ENCODE results near the gene FAM180B. TPM values are rescaled to one million over a fixed set of nuclear protein-coding genes. Genes with fewer than 3 reads are reported as not detected.

Gene FAM180B
- total RNA-seq, 1 experiment from 2014 or later = 0.28 TPM

DNA sequence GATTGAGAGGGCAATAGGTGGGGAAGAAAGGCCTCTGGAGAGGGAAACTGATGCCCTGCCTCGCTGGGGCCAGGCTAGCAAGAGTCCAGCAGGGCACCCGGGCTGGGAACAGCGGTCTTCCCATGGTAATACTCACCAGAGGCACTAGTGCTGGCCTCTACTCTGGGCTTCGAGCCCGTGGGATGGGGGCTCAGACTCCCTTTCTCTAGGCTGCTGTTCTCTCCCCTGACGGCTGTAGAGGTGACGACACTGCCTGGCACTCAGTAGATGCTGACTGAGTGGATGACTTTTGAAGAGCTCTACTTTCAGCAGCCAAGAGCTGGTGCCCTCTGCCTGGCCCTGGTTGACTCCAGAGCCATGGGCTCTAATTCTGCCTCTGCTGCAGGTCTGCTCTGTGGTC is 8.6 kb downstream of the FAM180B start:
- Mint-ChIP-seq H3K4me3 (peak overlapping the region; percentile 78), H3K36me3 (no peaks in the 10 kb centered on the region), H3K4me1 (peaks cover 34% of the 10 kb centered on the region), H3K27ac (no peak overlapping the region), H3K27me3 (ENCODE audit: low read depth) (peaks cover 58% of the 10 kb centered on the region), H3K9me3 (no peaks in the 10 kb centered on the region)
- ChIA-PET POLR2A (interaction anchor here (0.6 to 1.1 kb wide), 3 partner anchors 10 to 470 kb away, joined by 3 read pairs; no protein-coding TSS in a partner anchor), CTCF (interaction anchor here (0.8 to 2.4 kb wide), 4 partner anchors 8 to 183 kb away, joined by 3 to 9 read pairs (median 4); no protein-coding TSS in a partner anchor)
- DNase-seq (ENCODE audit: low spot score) (no peak), ATAC-seq (no peak)
- no peak for TF ChIP-seq NFE2L1 (CRISPR knock-in tag; IDR thresholded peaks at IDR 0.05)
- no peak for TF ChIP-seq ZNF671 (CRISPR knock-in tag; IDR thresholded peaks at IDR 0.05)
- TF ChIP-seq, protein P1, sequence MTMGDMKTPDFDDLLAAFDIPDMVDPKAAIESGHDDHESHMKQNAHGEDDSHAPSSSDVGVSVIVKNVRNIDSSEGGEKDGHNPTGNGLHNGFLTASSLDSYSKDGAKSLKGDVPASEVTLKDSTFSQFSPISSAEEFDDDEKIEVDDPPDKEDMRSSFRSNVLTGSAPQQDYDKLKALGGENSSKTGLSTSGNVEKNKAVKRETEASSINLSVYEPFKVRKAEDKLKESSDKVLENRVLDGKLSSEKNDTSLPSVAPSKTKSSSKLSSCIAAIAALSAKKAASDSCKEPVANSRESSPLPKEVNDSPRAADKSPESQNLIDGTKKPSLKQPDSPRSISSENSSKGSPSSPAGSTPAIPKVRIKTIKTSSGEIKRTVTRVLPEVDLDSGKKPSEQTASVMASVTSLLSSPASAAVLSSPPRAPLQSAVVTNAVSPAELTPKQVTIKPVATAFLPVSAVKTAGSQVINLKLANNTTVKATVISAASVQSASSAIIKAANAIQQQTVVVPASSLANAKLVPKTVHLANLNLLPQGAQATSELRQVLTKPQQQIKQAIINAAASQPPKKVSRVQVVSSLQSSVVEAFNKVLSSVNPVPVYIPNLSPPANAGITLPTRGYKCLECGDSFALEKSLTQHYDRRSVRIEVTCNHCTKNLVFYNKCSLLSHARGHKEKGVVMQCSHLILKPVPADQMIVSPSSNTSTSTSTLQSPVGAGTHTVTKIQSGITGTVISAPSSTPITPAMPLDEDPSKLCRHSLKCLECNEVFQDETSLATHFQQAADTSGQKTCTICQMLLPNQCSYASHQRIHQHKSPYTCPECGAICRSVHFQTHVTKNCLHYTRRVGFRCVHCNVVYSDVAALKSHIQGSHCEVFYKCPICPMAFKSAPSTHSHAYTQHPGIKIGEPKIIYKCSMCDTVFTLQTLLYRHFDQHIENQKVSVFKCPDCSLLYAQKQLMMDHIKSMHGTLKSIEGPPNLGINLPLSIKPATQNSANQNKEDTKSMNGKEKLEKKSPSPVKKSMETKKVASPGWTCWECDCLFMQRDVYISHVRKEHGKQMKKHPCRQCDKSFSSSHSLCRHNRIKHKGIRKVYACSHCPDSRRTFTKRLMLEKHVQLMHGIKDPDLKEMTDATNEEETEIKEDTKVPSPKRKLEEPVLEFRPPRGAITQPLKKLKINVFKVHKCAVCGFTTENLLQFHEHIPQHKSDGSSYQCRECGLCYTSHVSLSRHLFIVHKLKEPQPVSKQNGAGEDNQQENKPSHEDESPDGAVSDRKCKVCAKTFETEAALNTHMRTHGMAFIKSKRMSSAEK (CRISPR knock-in tag; IDR thresholded peaks at IDR 0.05; ENCODE audit: borderline replicate concordance) = no peak
- TF ChIP-seq, protein P2, sequence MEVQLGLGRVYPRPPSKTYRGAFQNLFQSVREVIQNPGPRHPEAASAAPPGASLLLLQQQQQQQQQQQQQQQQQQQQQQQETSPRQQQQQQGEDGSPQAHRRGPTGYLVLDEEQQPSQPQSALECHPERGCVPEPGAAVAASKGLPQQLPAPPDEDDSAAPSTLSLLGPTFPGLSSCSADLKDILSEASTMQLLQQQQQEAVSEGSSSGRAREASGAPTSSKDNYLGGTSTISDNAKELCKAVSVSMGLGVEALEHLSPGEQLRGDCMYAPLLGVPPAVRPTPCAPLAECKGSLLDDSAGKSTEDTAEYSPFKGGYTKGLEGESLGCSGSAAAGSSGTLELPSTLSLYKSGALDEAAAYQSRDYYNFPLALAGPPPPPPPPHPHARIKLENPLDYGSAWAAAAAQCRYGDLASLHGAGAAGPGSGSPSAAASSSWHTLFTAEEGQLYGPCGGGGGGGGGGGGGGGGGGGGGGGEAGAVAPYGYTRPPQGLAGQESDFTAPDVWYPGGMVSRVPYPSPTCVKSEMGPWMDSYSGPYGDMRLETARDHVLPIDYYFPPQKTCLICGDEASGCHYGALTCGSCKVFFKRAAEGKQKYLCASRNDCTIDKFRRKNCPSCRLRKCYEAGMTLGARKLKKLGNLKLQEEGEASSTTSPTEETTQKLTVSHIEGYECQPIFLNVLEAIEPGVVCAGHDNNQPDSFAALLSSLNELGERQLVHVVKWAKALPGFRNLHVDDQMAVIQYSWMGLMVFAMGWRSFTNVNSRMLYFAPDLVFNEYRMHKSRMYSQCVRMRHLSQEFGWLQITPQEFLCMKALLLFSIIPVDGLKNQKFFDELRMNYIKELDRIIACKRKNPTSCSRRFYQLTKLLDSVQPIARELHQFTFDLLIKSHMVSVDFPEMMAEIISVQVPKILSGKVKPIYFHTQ (CRISPR knock-in tag; IDR thresholded peaks at IDR 0.05) = no peak
- TF ChIP-seq, protein P3, sequence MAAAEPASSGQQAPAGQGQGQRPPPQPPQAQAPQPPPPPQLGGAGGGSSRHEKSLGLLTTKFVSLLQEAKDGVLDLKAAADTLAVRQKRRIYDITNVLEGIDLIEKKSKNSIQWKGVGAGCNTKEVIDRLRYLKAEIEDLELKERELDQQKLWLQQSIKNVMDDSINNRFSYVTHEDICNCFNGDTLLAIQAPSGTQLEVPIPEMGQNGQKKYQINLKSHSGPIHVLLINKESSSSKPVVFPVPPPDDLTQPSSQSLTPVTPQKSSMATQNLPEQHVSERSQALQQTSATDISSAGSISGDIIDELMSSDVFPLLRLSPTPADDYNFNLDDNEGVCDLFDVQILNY (CRISPR knock-in tag; IDR thresholded peaks at IDR 0.05) = no peak
- TF ChIP-seq NR1H2 (CRISPR knock-in tag; IDR thresholded peaks at IDR 0.05) = no peak
- TF ChIP-seq, protein P4, sequence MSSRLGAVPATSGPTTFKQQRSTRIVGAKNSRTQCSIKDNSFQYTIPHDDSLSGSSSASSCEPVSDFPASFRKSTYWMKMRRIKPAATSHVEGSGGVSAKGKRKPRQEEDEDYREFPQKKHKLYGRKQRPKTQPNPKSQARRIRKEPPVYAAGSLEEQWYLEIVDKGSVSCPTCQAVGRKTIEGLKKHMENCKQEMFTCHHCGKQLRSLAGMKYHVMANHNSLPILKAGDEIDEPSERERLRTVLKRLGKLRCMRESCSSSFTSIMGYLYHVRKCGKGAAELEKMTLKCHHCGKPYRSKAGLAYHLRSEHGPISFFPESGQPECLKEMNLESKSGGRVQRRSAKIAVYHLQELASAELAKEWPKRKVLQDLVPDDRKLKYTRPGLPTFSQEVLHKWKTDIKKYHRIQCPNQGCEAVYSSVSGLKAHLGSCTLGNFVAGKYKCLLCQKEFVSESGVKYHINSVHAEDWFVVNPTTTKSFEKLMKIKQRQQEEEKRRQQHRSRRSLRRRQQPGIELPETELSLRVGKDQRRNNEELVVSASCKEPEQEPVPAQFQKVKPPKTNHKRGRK (CRISPR knock-in tag; IDR thresholded peaks at IDR 0.05; ENCODE audit: borderline replicate concordance) = no peak
- TF ChIP-seq IRF2 (CRISPR knock-in tag; IDR thresholded peaks at IDR 0.05; ENCODE audit: borderline replicate concordance, low read depth) = no peak
- TF ChIP-seq, protein P5, sequence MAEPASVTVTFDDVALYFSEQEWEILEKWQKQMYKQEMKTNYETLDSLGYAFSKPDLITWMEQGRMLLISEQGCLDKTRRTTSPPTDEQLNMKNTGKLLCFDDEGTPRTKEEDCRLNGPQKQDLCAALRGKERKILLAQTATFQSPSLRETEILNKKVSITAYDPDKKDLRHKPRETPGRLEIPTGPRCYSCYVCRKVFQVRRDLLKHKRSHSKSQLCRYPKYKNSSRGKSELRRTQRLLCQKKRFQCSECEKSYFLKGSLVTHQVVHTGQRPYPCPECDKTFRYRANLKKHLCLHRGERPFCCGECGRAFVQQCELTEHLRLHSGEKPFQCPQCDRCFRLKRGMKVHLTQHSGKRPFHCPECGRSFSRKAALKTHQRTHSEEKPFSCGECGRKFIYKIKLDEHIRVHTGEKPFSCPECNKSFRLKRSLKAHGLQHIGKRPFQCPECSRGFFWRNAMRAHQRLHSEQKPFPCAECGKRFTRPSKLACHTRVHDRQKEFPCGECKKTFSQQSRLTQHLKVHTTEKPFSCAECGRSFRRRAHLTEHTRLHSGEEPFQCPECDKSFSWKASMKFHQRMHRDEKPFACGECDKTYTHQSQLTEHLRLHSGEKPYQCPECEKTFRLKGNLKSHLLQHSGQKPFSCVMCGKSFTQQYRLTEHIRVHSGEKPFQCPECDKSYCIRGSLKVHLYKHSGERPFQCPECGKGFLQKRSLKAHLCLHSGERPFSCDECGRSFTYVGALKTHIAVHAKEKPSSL (CRISPR knock-in tag; conservative IDR thresholded peaks at IDR 0.05) = no peak
- TF ChIP-seq NFYB (CRISPR knock-in tag; conservative IDR thresholded peaks at IDR 0.05; ENCODE audit: low read depth) = no peak
- TF ChIP-seq, protein P6, sequence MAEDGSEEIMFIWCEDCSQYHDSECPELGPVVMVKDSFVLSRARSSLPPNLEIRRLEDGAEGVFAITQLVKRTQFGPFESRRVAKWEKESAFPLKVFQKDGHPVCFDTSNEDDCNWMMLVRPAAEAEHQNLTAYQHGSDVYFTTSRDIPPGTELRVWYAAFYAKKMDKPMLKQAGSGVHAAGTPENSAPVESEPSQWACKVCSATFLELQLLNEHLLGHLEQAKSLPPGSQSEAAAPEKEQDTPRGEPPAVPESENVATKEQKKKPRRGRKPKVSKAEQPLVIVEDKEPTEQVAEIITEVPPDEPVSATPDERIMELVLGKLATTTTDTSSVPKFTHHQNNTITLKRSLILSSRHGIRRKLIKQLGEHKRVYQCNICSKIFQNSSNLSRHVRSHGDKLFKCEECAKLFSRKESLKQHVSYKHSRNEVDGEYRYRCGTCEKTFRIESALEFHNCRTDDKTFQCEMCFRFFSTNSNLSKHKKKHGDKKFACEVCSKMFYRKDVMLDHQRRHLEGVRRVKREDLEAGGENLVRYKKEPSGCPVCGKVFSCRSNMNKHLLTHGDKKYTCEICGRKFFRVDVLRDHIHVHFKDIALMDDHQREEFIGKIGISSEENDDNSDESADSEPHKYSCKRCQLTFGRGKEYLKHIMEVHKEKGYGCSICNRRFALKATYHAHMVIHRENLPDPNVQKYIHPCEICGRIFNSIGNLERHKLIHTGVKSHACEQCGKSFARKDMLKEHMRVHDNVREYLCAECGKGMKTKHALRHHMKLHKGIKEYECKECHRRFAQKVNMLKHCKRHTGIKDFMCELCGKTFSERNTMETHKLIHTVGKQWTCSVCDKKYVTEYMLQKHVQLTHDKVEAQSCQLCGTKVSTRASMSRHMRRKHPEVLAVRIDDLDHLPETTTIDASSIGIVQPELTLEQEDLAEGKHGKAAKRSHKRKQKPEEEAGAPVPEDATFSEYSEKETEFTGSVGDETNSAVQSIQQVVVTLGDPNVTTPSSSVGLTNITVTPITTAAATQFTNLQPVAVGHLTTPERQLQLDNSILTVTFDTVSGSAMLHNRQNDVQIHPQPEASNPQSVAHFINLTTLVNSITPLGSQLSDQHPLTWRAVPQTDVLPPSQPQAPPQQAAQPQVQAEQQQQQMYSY (CRISPR knock-in tag; IDR thresholded peaks at IDR 0.05) = no peak
- TF ChIP-seq, protein P7, sequence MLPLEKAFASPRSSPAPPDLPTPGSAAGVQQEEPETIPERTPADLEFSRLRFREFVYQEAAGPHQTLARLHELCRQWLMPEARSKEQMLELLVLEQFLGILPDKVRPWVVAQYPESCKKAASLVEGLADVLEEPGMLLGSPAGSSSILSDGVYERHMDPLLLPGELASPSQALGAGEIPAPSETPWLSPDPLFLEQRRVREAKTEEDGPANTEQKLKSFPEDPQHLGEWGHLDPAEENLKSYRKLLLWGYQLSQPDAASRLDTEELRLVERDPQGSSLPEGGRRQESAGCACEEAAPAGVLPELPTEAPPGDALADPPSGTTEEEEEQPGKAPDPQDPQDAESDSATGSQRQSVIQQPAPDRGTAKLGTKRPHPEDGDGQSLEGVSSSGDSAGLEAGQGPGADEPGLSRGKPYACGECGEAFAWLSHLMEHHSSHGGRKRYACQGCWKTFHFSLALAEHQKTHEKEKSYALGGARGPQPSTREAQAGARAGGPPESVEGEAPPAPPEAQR (CRISPR knock-in tag; IDR thresholded peaks at IDR 0.05) = no peak
- TF ChIP-seq, protein P8, sequence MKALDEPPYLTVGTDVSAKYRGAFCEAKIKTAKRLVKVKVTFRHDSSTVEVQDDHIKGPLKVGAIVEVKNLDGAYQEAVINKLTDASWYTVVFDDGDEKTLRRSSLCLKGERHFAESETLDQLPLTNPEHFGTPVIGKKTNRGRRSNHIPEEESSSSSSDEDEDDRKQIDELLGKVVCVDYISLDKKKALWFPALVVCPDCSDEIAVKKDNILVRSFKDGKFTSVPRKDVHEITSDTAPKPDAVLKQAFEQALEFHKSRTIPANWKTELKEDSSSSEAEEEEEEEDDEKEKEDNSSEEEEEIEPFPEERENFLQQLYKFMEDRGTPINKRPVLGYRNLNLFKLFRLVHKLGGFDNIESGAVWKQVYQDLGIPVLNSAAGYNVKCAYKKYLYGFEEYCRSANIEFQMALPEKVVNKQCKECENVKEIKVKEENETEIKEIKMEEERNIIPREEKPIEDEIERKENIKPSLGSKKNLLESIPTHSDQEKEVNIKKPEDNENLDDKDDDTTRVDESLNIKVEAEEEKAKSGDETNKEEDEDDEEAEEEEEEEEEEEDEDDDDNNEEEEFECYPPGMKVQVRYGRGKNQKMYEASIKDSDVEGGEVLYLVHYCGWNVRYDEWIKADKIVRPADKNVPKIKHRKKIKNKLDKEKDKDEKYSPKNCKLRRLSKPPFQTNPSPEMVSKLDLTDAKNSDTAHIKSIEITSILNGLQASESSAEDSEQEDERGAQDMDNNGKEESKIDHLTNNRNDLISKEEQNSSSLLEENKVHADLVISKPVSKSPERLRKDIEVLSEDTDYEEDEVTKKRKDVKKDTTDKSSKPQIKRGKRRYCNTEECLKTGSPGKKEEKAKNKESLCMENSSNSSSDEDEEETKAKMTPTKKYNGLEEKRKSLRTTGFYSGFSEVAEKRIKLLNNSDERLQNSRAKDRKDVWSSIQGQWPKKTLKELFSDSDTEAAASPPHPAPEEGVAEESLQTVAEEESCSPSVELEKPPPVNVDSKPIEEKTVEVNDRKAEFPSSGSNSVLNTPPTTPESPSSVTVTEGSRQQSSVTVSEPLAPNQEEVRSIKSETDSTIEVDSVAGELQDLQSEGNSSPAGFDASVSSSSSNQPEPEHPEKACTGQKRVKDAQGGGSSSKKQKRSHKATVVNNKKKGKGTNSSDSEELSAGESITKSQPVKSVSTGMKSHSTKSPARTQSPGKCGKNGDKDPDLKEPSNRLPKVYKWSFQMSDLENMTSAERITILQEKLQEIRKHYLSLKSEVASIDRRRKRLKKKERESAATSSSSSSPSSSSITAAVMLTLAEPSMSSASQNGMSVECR (CRISPR knock-in tag; IDR thresholded peaks at IDR 0.05; ENCODE audit: borderline replicate concordance) = no peak
- TF ChIP-seq ETV6 (CRISPR knock-in tag; IDR thresholded peaks at IDR 0.05) = no peak
- no peak for TF ChIP-seq NR3C1 (CRISPR knock-in tag; conservative IDR thresholded peaks at IDR 0.05; ENCODE audit: low read depth)

All from WTC11 (cell line).